ENCODE data around the gene OR2S2. TPM values are rescaled to one million over a fixed set of nuclear protein-coding genes. Genes with fewer than 3 reads are reported as not detected.

The OR2S2 gene
- total and polyA plus RNA-seq, 2 donors (not counting 1 experiment from before 2014, with no cell fraction given), result not detected

GRCh38 chr9:35960039-35960655 is 2.2 kb upstream of the OR2S2 start:
- no peak overlapping the region for H3K27ac ChIP-seq (ENCODE audit: low read length in 2 of 2)
- no peaks in the 10 kb centered on the region for H3K4me1 Mint-ChIP-seq
- peaks cover 0 to 7% (median 0%) of the 10 kb centered on the region in 4 experiments for H3K27me3 ChIP-seq (replicated peaks in 1 of 4; ENCODE audit: control extremely low read depth in 1 of 4, control insufficient read depth in 3 of 4, insufficient read depth in 4 of 4, low read length in 3 of 4)
- H3K27me3 Mint-ChIP-seq, result peaks cover 30% of the 10 kb centered on the region
- H3K9me3 Mint-ChIP-seq (ENCODE audit: insufficient read depth), result no peaks in the 10 kb centered on the region
- no peak overlapping the region for H3K4me2 ChIP-seq (replicated peaks; ENCODE audit: low read depth, low read length, poor library complexity, severe bottlenecking)
- TF ChIP-seq EZH2 (IDR thresholded peaks at IDR 0.05; ENCODE audit: borderline replicate concordance, insufficient read depth, low read depth, low read length, poor library complexity, severe bottlenecking), result no peak
- TF ChIP-seq CTCF (IDR thresholded peaks at IDR 0.05), result no peak
- H3K9ac ChIP-seq (ENCODE audit: low read length), result no peak overlapping the region
- ChIA-PET POLR2A (no interaction called here), CTCF (interaction anchor here (1.3 to 2.9 kb wide), 6 partner anchors 14 to 206 kb away, joined by 3 to 14 read pairs (median 4); no protein-coding TSS in a partner anchor)
- no peak overlapping the region for H3K4me3 ChIP-seq (ENCODE audit: control extremely low read depth in 1 of 5, extremely low read depth in 1 of 5, insufficient read depth in 1 of 5, low read depth in 2 of 5, low read length in 4 of 5)
- 57% methylated on average over 1 of the region's 3 CpGs for WGBS (ENCODE audit: insufficient coverage)
- no peak overlapping the region for H2AFZ ChIP-seq (ENCODE audit: insufficient read depth, low read depth, low read length, poor library complexity, severe bottlenecking)
- H3K27ac Mint-ChIP-seq, result no peak overlapping the region
- H3K4me3 Mint-ChIP-seq, result no peak overlapping the region
- H3K9me3 ChIP-seq (ENCODE audit: control extremely low read depth in 1 of 3, control insufficient read depth in 2 of 3, insufficient read depth in 1 of 3, low read length in 2 of 3), result no peaks in the 10 kb centered on the region
- no peaks in the 10 kb centered on the region for H4K20me1 ChIP-seq (ENCODE audit: control insufficient read depth, insufficient read depth, low read length, poor library complexity, severe bottlenecking)
- intact Hi-C loops (cut with micrococcal nuclease), result no loop called here
- no peaks in the 10 kb centered on the region for H3K4me1 ChIP-seq (ENCODE audit: control insufficient read depth in 2 of 2, insufficient read depth in 2 of 2, low read length in 2 of 2)
- ATAC-seq (ENCODE audit: low read depth), result no peak
- H3K79me2 ChIP-seq (ENCODE audit: control insufficient read depth, insufficient read depth, low read length), result no peaks in the 10 kb centered on the region
- no peaks in the 10 kb centered on the region for H3K36me3 ChIP-seq (replicated peaks in 1 of 2; ENCODE audit: control extremely low read depth in 1 of 2, control insufficient read depth in 1 of 2, extremely low read depth in 1 of 2, insufficient read depth in 2 of 2, low read length in 1 of 2)
- DNase-seq, result no peak

GRCh38 chr9:35956651-35957050 is 1.3 kb downstream of the OR2S2 start:
- ChIA-PET CTCF (interaction anchor here (0.7 to 4.1 kb wide), 11 partner anchors 8 to 73 kb away, joined by 3 to 47 read pairs (median 5); no protein-coding TSS in a partner anchor), POLR2A (no interaction called here)
- no peak for DNase-seq
- no peaks in the 10 kb centered on the region for H3K4me1 Mint-ChIP-seq
- Histone ChIP-seq H3K4me1 (ENCODE audit: control insufficient read depth in 2 of 2, insufficient read depth in 2 of 2, low read length in 2 of 2) (no peaks in the 10 kb centered on the region), H3K79me2 (ENCODE audit: control insufficient read depth, insufficient read depth, low read length) (no peaks in the 10 kb centered on the region), H3K4me2 (replicated peaks; ENCODE audit: low read depth, low read length, poor library complexity, severe bottlenecking) (no peak overlapping the region), H3K27ac (ENCODE audit: low read length in 2 of 2) (no peak overlapping the region), H3K9me3 (ENCODE audit: control extremely low read depth in 1 of 3, control insufficient read depth in 2 of 3, insufficient read depth in 1 of 3, low read length in 2 of 3) (no peaks in the 10 kb centered on the region), H4K20me1 (ENCODE audit: control insufficient read depth, insufficient read depth, low read length, poor library complexity, severe bottlenecking) (no peaks in the 10 kb centered on the region), H3K27me3 (replicated peaks in 1 of 4; ENCODE audit: control extremely low read depth in 1 of 4, control insufficient read depth in 3 of 4, insufficient read depth in 4 of 4, low read length in 3 of 4) (peaks cover 0 to 12% (median 5%) of the 10 kb centered on the region in 4 experiments), H3K4me3 (ENCODE audit: control extremely low read depth in 1 of 5, extremely low read depth in 1 of 5, insufficient read depth in 1 of 5, low read depth in 2 of 5, low read length in 4 of 5) (no peak overlapping the region), H3K9ac (ENCODE audit: low read length) (no peak overlapping the region), H2AFZ (ENCODE audit: insufficient read depth, low read depth, low read length, poor library complexity, severe bottlenecking) (no peak overlapping the region), H3K36me3 (replicated peaks in 1 of 2; ENCODE audit: control extremely low read depth in 1 of 2, control insufficient read depth in 1 of 2, extremely low read depth in 1 of 2, insufficient read depth in 2 of 2, low read length in 1 of 2) (no peaks in the 10 kb centered on the region)
- TF ChIP-seq CTCF (IDR thresholded peaks at IDR 0.05) (no peak), EZH2 (IDR thresholded peaks at IDR 0.05; ENCODE audit: borderline replicate concordance, insufficient read depth, low read depth, low read length, poor library complexity, severe bottlenecking) (no peak)
- intact Hi-C loops (cut with micrococcal nuclease), result loop anchor here (5.0 kb wide), 1 partner anchor 51 kb away; no protein-coding TSS in a partner anchor
- H3K27ac Mint-ChIP-seq, result no peak overlapping the region
- H3K4me3 Mint-ChIP-seq, result no peak overlapping the region
- WGBS (ENCODE audit: insufficient coverage), result no CpG with 5 or more reads among the region's 5 CpGs
- no peaks in the 10 kb centered on the region for H3K9me3 Mint-ChIP-seq (ENCODE audit: insufficient read depth)
- no peak for ATAC-seq (ENCODE audit: low read depth)
- peaks cover 41% of the 10 kb centered on the region for H3K27me3 Mint-ChIP-seq
